ENCODE results near the gene DDI2.

Gene DDI2

GRCh38 chr1:15706751-15707150 lies 89.5 kb downstream of the DDI2 start:
- no peak overlapping the region for H3K27ac ChIP-seq (ENCODE audit: low read depth, low read length)
- H3K4me1 ChIP-seq (ENCODE audit: control insufficient read depth, insufficient read depth, low read length), result no peaks in the 10 kb centered on the region
- H3K36me3 ChIP-seq (ENCODE audit: control insufficient read depth, insufficient read depth, low read length), result peaks cover 19% of the 10 kb centered on the region
- no peak overlapping the region for H3K9ac ChIP-seq (ENCODE audit: low read length)
- H3K4me3 ChIP-seq (ENCODE audit: low read depth, low read length), result no peak overlapping the region
- H3K27me3 ChIP-seq (ENCODE audit: control insufficient read depth, insufficient read depth, low read length), result no peaks in the 10 kb centered on the region
- no peaks in the 10 kb centered on the region for H3K9me3 ChIP-seq (ENCODE audit: control insufficient read depth, insufficient read depth, low read depth, low read length)

- Histone ChIP-seq H3K4me3 (ENCODE audit: low read depth, low read length) (no peak overlapping the region), H3K27ac (ENCODE audit: low read depth, low read length) (no peak overlapping the region), H3K9ac (ENCODE audit: low read length) (no peak overlapping the region), H3K36me3 (ENCODE audit: control insufficient read depth, insufficient read depth, low read length) (peaks cover 19% of the 10 kb centered on the region), H3K4me1 (ENCODE audit: control insufficient read depth, insufficient read depth, low read length) (no peaks in the 10 kb centered on the region), H3K9me3 (ENCODE audit: control insufficient read depth, insufficient read depth, low read depth, low read length) (no peaks in the 10 kb centered on the region), H3K27me3 (ENCODE audit: control insufficient read depth, insufficient read depth, low read length) (no peaks in the 10 kb centered on the region)
Observed at GRCh38 chr1:15707239-15707925, 90.1 kb downstream of the DDI2 start.

GRCh38 chr1:15708486-15709137 lies 91.4 kb downstream of the DDI2 start:
- Histone ChIP-seq H3K36me3 (ENCODE audit: control insufficient read depth, insufficient read depth, low read length) (peaks cover 19% of the 10 kb centered on the region), H3K27ac (ENCODE audit: low read depth, low read length) (no peak overlapping the region), H3K4me3 (ENCODE audit: low read depth, low read length) (no peak overlapping the region), H3K9ac (ENCODE audit: low read length) (no peak overlapping the region), H3K4me1 (ENCODE audit: control insufficient read depth, insufficient read depth, low read length) (no peaks in the 10 kb centered on the region), H3K9me3 (ENCODE audit: control insufficient read depth, insufficient read depth, low read depth, low read length) (no peaks in the 10 kb centered on the region), H3K27me3 (ENCODE audit: control insufficient read depth, insufficient read depth, low read length) (no peaks in the 10 kb centered on the region)

GRCh38 chr1:15709226-15709625 lies 92.0 kb downstream of the DDI2 start:
- H3K4me1 ChIP-seq (ENCODE audit: control insufficient read depth, insufficient read depth, low read length), result no peaks in the 10 kb centered on the region
- no peak overlapping the region for H3K4me3 ChIP-seq (ENCODE audit: low read depth, low read length)
- H3K9me3 ChIP-seq (ENCODE audit: control insufficient read depth, insufficient read depth, low read depth, low read length), result no peaks in the 10 kb centered on the region

GRCh38 chr1:15712168-15712567 lies 94.9 kb downstream of the DDI2 start:
- Histone ChIP-seq H3K27me3 (ENCODE audit: control insufficient read depth, insufficient read depth, low read length) (no peaks in the 10 kb centered on the region), H3K27ac (ENCODE audit: low read depth, low read length) (no peak overlapping the region), H3K9ac (ENCODE audit: low read length) (no peak overlapping the region), H3K4me3 (ENCODE audit: low read depth, low read length) (no peak overlapping the region), H3K9me3 (ENCODE audit: control insufficient read depth, insufficient read depth, low read depth, low read length) (no peaks in the 10 kb centered on the region), H3K36me3 (ENCODE audit: control insufficient read depth, insufficient read depth, low read length) (peaks cover 19% of the 10 kb centered on the region), H3K4me1 (ENCODE audit: control insufficient read depth, insufficient read depth, low read length) (no peaks in the 10 kb centered on the region)

More at GRCh38 chr1:15709226-15709625, 92.0 kb downstream of the DDI2 start:
- peaks cover 18% of the 10 kb centered on the region for H3K36me3 ChIP-seq (ENCODE audit: control insufficient read depth, insufficient read depth, low read length)
- no peak overlapping the region for H3K27ac ChIP-seq (ENCODE audit: low read depth, low read length)
- H3K9ac ChIP-seq (ENCODE audit: low read length), result no peak overlapping the region
- H3K27me3 ChIP-seq (ENCODE audit: control insufficient read depth, insufficient read depth, low read length), result no peaks in the 10 kb centered on the region

GRCh38 chr1:15714406-15715136 lies 97.3 kb downstream of the DDI2 start:
- Histone ChIP-seq H3K27ac (ENCODE audit: low read depth, low read length) (no peak overlapping the region), H3K27me3 (ENCODE audit: control insufficient read depth, insufficient read depth, low read length) (no peaks in the 10 kb centered on the region)

GRCh38 chr1:15717418-15718125 lies 100.3 kb downstream of the DDI2 start:
- H3K36me3 ChIP-seq (ENCODE audit: control insufficient read depth, insufficient read depth, low read length), result peaks cover 61% of the 10 kb centered on the region
- H3K4me3 ChIP-seq (ENCODE audit: low read depth, low read length), result no peak overlapping the region
- no peaks in the 10 kb centered on the region for H3K4me1 ChIP-seq (ENCODE audit: control insufficient read depth, insufficient read depth, low read length)
- H3K27ac ChIP-seq (ENCODE audit: low read depth, low read length), result no peak overlapping the region
- no peaks in the 10 kb centered on the region for H3K9me3 ChIP-seq (ENCODE audit: control insufficient read depth, insufficient read depth, low read depth, low read length)
- no peak overlapping the region for H3K9ac ChIP-seq (ENCODE audit: low read length)
- H3K27me3 ChIP-seq (ENCODE audit: control insufficient read depth, insufficient read depth, low read length), result no peaks in the 10 kb centered on the region

More at GRCh38 chr1:15714406-15715136, 97.3 kb downstream of the DDI2 start:
- peaks cover 36% of the 10 kb centered on the region for H3K36me3 ChIP-seq (ENCODE audit: control insufficient read depth, insufficient read depth, low read length)
- H3K4me1 ChIP-seq (ENCODE audit: control insufficient read depth, insufficient read depth, low read length), result no peaks in the 10 kb centered on the region
- no peaks in the 10 kb centered on the region for H3K9me3 ChIP-seq (ENCODE audit: control insufficient read depth, insufficient read depth, low read depth, low read length)
- no peak overlapping the region for H3K4me3 ChIP-seq (ENCODE audit: low read depth, low read length)
- no peak overlapping the region for H3K9ac ChIP-seq (ENCODE audit: low read length)

GRCh38 chr1:15718199-15718601 lies 100.9 kb downstream of the DDI2 start:
- no peaks in the 10 kb centered on the region for H3K9me3 ChIP-seq (ENCODE audit: control insufficient read depth, insufficient read depth, low read depth, low read length)
- H3K4me3 ChIP-seq (ENCODE audit: low read depth, low read length), result no peak overlapping the region
- no peaks in the 10 kb centered on the region for H3K27me3 ChIP-seq (ENCODE audit: control insufficient read depth, insufficient read depth, low read length)
- H3K4me1 ChIP-seq (ENCODE audit: control insufficient read depth, insufficient read depth, low read length), result no peaks in the 10 kb centered on the region
- no peak overlapping the region for H3K27ac ChIP-seq (ENCODE audit: low read depth, low read length)
- H3K36me3 ChIP-seq (ENCODE audit: control insufficient read depth, insufficient read depth, low read length), result peaks cover 67% of the 10 kb centered on the region
- no peak overlapping the region for H3K9ac ChIP-seq (ENCODE audit: low read length)

Measured in HUES6 (cell line).